GDM1 (cell line): ENCODE results near the gene BAD.

Experiments
- DNase-seq: peaks from one replicate; lab custom pipeline; 2025; lab: John Stamatoyannopoulos, UW

BAD gene

GRCh38 chr11:64244107-64244506 is 40.4 kb downstream of the BAD start:
- no peak for DNase-seq

GRCh38 chr11:64243236-64243854 is 41.1 kb downstream of the BAD start:
- no peak for DNase-seq

- no peak for DNase-seq
These were observed 42.7 kb downstream of the BAD start for GRCh38 chr11:64241491-64242374.

GRCh38 chr11:64241241-64241490 is 43.3 kb downstream of the BAD start:
- DNase-seq = peak; percentile 100

GRCh38 chr11:64240435-64241240 is 43.8 kb downstream of the BAD start, which contains the start of gene FKBP2:
Gene FKBP2, plus strand, starts transcription at chr11:64241095. Its CDS starts 1,293 bp downstream, at chr11:64242388.
- peak; percentile 96 for DNase-seq

- no peak for DNase-seq
These were observed 44.6 kb downstream of the BAD start for GRCh38 chr11:64239662-64240434.

GRCh38 chr11:64238999-64239398 is 45.5 kb downstream of the BAD start:
- DNase-seq = no peak

GRCh38 chr11:64238076-64238475 is 46.4 kb downstream of the BAD start:
- DNase-seq = no peak

- no peak for DNase-seq
These were observed 46.9 kb downstream of the BAD start for GRCh38 chr11:64237484-64237951.

- no peak for DNase-seq
These were observed 48.9 kb downstream of the BAD start for GRCh38 chr11:64235437-64236161.

- no peak for DNase-seq
These were observed 49.7 kb downstream of the BAD start for GRCh38 chr11:64234647-64235379.

- DNase-seq = peak; percentile 34
These were observed 50.4 kb downstream of the BAD start, which contains the start of gene VEGFB for GRCh38 chr11:64233913-64234586. Gene VEGFB, plus strand, starts transcription at chr11:64234584. Its CDS starts 250 bp downstream, at chr11:64234834.

GRCh38 chr11:64232967-64233315 is 51.5 kb downstream of the BAD start:
- DNase-seq = no peak

GRCh38 chr11:64232182-64232966 is 52.1 kb downstream of the BAD start:
- no peak for DNase-seq

- no peak for DNase-seq
These were observed 52.9 kb downstream of the BAD start for GRCh38 chr11:64231546-64231945.

GRCh38 chr11:64230985-64231365 is 53.5 kb downstream of the BAD start:
- DNase-seq = peak; percentile 22

GRCh38 chr11:64230171-64230984 is 54.1 kb downstream of the BAD start, which contains the start of gene DNAJC4:
Gene DNAJC4, plus strand, starts transcription at chr11:64230548. Its CDS starts 307 bp downstream, at chr11:64230855.
- DNase-seq = peak; percentile 87

GRCh38 chr11:64229744-64230170 is 54.7 kb downstream of the BAD start:
- DNase-seq = no peak
